ENCODE results near the gene KDM4C.
A peak's percentile ranks its signal among the peaks of the same experiment; 100 is the strongest.
"Not testable (repeated sequence)": the region's sequence is repeated elsewhere in the genome, so short reads cannot be mapped to it uniquely, and the experiment has no call there.

Gene KDM4C

GRCh38 chr9:6757456-6758247 lies at the start of gene KDM4C:
TSS of gene KDM4C (plus strand) at chr9:6757973. CDS start at chr9:6792989, 35,016 bp downstream.
- DNase-seq (ENCODE audit: low read depth in 2 of 2), result peak; percentile 88 to 91

GRCh38 chr9:6708732-6709131 lies 49.0 kb upstream of the KDM4C start:
- DNase-seq (ENCODE audit: low read depth in 2 of 2), result no peak

GRCh38 chr9:6711403-6711802 lies 46.4 kb upstream of the KDM4C start:
- no peak for DNase-seq (ENCODE audit: low read depth in 2 of 2)

- no peak for DNase-seq (ENCODE audit: low read depth in 2 of 2)
Observed at GRCh38 chr9:6712041-6712440, 45.7 kb upstream of the KDM4C start.

- no peak for DNase-seq (ENCODE audit: low read depth in 2 of 2)
Observed at GRCh38 chr9:6714176-6714575, 43.6 kb upstream of the KDM4C start.

- DNase-seq (ENCODE audit: low read depth in 2 of 2), result not testable (repeated sequence)
Observed at GRCh38 chr9:6715153-6715754, 42.5 kb upstream of the KDM4C start.

GRCh38 chr9:6715755-6716643 lies 41.8 kb upstream of the KDM4C start:
- DNase-seq (ENCODE audit: low read depth in 2 of 2), result peak; percentile 67 to 72

GRCh38 chr9:6716766-6717165 lies 41.0 kb upstream of the KDM4C start:
- DNase-seq (ENCODE audit: low read depth in 2 of 2), result no peak

- DNase-seq (ENCODE audit: low read depth in 2 of 2), result no peak
Observed at GRCh38 chr9:6723881-6724420, 33.8 kb upstream of the KDM4C start.

GRCh38 chr9:6733257-6733656 lies 24.5 kb upstream of the KDM4C start:
- DNase-seq (ENCODE audit: low read depth in 2 of 2), result no peak

GRCh38 chr9:6733831-6734230 lies 23.9 kb upstream of the KDM4C start:
- no peak for DNase-seq (ENCODE audit: low read depth in 2 of 2)

- no peak for DNase-seq (ENCODE audit: low read depth in 2 of 2)
Observed at GRCh38 chr9:6735422-6735821, 22.4 kb upstream of the KDM4C start.

GRCh38 chr9:6739218-6739617 lies 18.6 kb upstream of the KDM4C start:
- DNase-seq (ENCODE audit: low read depth in 2 of 2), result no peak

- not testable (repeated sequence) for DNase-seq (ENCODE audit: low read depth in 2 of 2)
Observed at GRCh38 chr9:6748861-6749260, 8.9 kb upstream of the KDM4C start.

- DNase-seq (ENCODE audit: low read depth in 2 of 2), result not testable (repeated sequence)
Observed at GRCh38 chr9:6754861-6755260, 2.9 kb upstream of the KDM4C start.

- peak; percentile 63 to 72 for DNase-seq (ENCODE audit: low read depth in 2 of 2)
Observed at GRCh38 chr9:6757132-6757455, 679 bp upstream of the KDM4C start.

GRCh38 chr9:6758248-6758497 lies 400 bp downstream of the KDM4C start:
- no peak for DNase-seq (ENCODE audit: low read depth in 2 of 2)

- DNase-seq (ENCODE audit: low read depth in 2 of 2), result peak; percentile 34 to 43
Observed at GRCh38 chr9:6758498-6759184, 868 bp downstream of the KDM4C start.

- DNase-seq (ENCODE audit: low read depth in 2 of 2), result peak in 1 of 2 donors; percentile 7
Observed at GRCh38 chr9:6759185-6759977, 1.6 kb downstream of the KDM4C start.

- no peak for DNase-seq (ENCODE audit: low read depth in 2 of 2)
Observed at GRCh38 chr9:6761306-6761705, 3.5 kb downstream of the KDM4C start.

- no peak for DNase-seq (ENCODE audit: low read depth in 2 of 2)
Observed at GRCh38 chr9:6763244-6763643, 5.5 kb downstream of the KDM4C start.

Data from stimulated activated CD4-positive, alpha-beta T cell treated with anti-CD3 and anti-CD28 coated beads, Interleukin-4, amount 100 ng/mL, for 48 hours (primary cell).